HUES48 (cell line): ENCODE results near the gene RGPD3.

Source experiments
- H3K27ac ChIP-seq: one replicate; pipeline ENCODE4 v1.7.0; 2013; ENCODE audit warnings: low read depth, low read length, inconsistent platforms
- H3K27me3 ChIP-seq: 2 replicates; pipeline ENCODE4 v1.6.1; 2013; ENCODE audit warnings: mild to moderate bottlenecking, low read length; ENCODE audit not compliant: control insufficient read depth, insufficient read depth
- H3K36me3 ChIP-seq: 2 replicates; pipeline ENCODE4 v1.6.1; 2013; ENCODE audit warnings: low read length; ENCODE audit not compliant: control insufficient read depth, insufficient read depth
- H3K4me1 ChIP-seq: 2 replicates; pipeline ENCODE4 v1.6.1; 2013; ENCODE audit warnings: mild to moderate bottlenecking, low read length; ENCODE audit not compliant: control insufficient read depth, insufficient read depth
- H3K4me3 ChIP-seq: 2 replicates; pipeline ENCODE4 v1.5.1; 2013; ENCODE audit warnings: mild to moderate bottlenecking, low read depth, low read length
- H3K9ac ChIP-seq: 2 replicates; pipeline ENCODE4 v1.6.1; 2013; ENCODE audit warnings: mild to moderate bottlenecking, low read depth, low read length, moderate library complexity
- H3K9me3 ChIP-seq: 2 replicates; pipeline ENCODE4 v1.6.1; 2013; ENCODE audit warnings: low read length; ENCODE audit not compliant: control insufficient read depth, insufficient read depth

Gene RGPD3

GRCh38 chr2:106363791-106364190 lies 104.4 kb downstream of the RGPD3 start:
- no peaks in the 10 kb centered on the region for H3K27me3 ChIP-seq
- no peaks in the 10 kb centered on the region for H3K4me1 ChIP-seq
- H3K4me3 ChIP-seq = no peak overlapping the region
- no peaks in the 10 kb centered on the region; the same call in 1 of the 2 replicates for H3K9me3 ChIP-seq
- no peak overlapping the region for H3K9ac ChIP-seq
- H3K27ac ChIP-seq = no peak overlapping the region
- no peaks in the 10 kb centered on the region for H3K36me3 ChIP-seq

- no peaks in the 10 kb centered on the region for H3K4me1 ChIP-seq
- H3K9me3 ChIP-seq = no peaks in the 10 kb centered on the region; the same call in 1 of the 2 replicates
- H3K4me3 ChIP-seq = no peak overlapping the region
- no peaks in the 10 kb centered on the region for H3K27me3 ChIP-seq
- no peak overlapping the region for H3K9ac ChIP-seq
- no peaks in the 10 kb centered on the region for H3K36me3 ChIP-seq
- H3K27ac ChIP-seq = no peak overlapping the region
Measured at GRCh38 chr2:106362789-106363188, 105.4 kb downstream of the RGPD3 start.

GRCh38 chr2:106359512-106359911 lies 108.7 kb downstream of the RGPD3 start:
- Histone ChIP-seq H3K4me1 (peaks cover 3% of the 10 kb centered on the region; the same call in 1 of the 2 replicates), H3K9ac (no peak overlapping the region), H3K4me3 (no peak overlapping the region), H3K27me3 (no peaks in the 10 kb centered on the region), H3K36me3 (no peaks in the 10 kb centered on the region), H3K27ac (no peak overlapping the region), H3K9me3 (no peaks in the 10 kb centered on the region)

- no peaks in the 10 kb centered on the region for H3K36me3 ChIP-seq
- peaks cover 3% of the 10 kb centered on the region; the same call in 1 of the 2 replicates for H3K4me1 ChIP-seq
- no peak overlapping the region for H3K9ac ChIP-seq
- no peak overlapping the region for H3K4me3 ChIP-seq
- H3K27ac ChIP-seq = no peak overlapping the region
- no peaks in the 10 kb centered on the region for H3K9me3 ChIP-seq
- no peaks in the 10 kb centered on the region for H3K27me3 ChIP-seq
Measured at GRCh38 chr2:106358521-106358920, 109.7 kb downstream of the RGPD3 start.

- no peaks in the 10 kb centered on the region for H3K36me3 ChIP-seq
- H3K4me3 ChIP-seq = no peak overlapping the region
- no peaks in the 10 kb centered on the region for H3K27me3 ChIP-seq
- H3K27ac ChIP-seq = no peak overlapping the region
- H3K4me1 ChIP-seq = peaks cover 3% of the 10 kb centered on the region; the same call in 1 of the 2 replicates
- no peaks in the 10 kb centered on the region for H3K9me3 ChIP-seq
- no peak overlapping the region for H3K9ac ChIP-seq
Measured at GRCh38 chr2:106358081-106358480, 110.1 kb downstream of the RGPD3 start.

- no peaks in the 10 kb centered on the region for H3K9me3 ChIP-seq
- no peak overlapping the region for H3K27ac ChIP-seq
- no peak overlapping the region for H3K9ac ChIP-seq
- no peaks in the 10 kb centered on the region for H3K27me3 ChIP-seq
- H3K4me1 ChIP-seq = peaks cover 3% of the 10 kb centered on the region; the same call in 1 of the 2 replicates
- H3K4me3 ChIP-seq = no peak overlapping the region
- H3K36me3 ChIP-seq = no peaks in the 10 kb centered on the region
Measured at GRCh38 chr2:106356291-106356690, 111.9 kb downstream of the RGPD3 start.

GRCh38 chr2:106353676-106354075 lies 114.5 kb downstream of the RGPD3 start:
- no peak overlapping the region for H3K27ac ChIP-seq
- H3K9ac ChIP-seq = no peak overlapping the region
- no peaks in the 10 kb centered on the region for H3K27me3 ChIP-seq
- no peaks in the 10 kb centered on the region for H3K36me3 ChIP-seq
- H3K4me1 ChIP-seq = peaks cover 3% of the 10 kb centered on the region; the same call in 1 of the 2 replicates
- H3K4me3 ChIP-seq = no peak overlapping the region
- no peaks in the 10 kb centered on the region for H3K9me3 ChIP-seq

GRCh38 chr2:106350980-106351379 lies 117.2 kb downstream of the RGPD3 start:
- no peaks in the 10 kb centered on the region for H3K36me3 ChIP-seq
- no peak overlapping the region for H3K4me3 ChIP-seq

GRCh38 chr2:106344302-106344701 lies 123.9 kb downstream of the RGPD3 start:
- Histone ChIP-seq H3K27me3 (no peaks in the 10 kb centered on the region), H3K36me3 (no peaks in the 10 kb centered on the region), H3K9me3 (no peaks in the 10 kb centered on the region), H3K27ac (no peak overlapping the region), H3K9ac (no peak overlapping the region), H3K4me3 (no peak overlapping the region), H3K4me1 (no peaks in the 10 kb centered on the region)

More at GRCh38 chr2:106350980-106351379, 117.2 kb downstream of the RGPD3 start:
- Histone ChIP-seq H3K4me1 (no peaks in the 10 kb centered on the region), H3K9me3 (no peaks in the 10 kb centered on the region), H3K27ac (no peak overlapping the region), H3K27me3 (no peaks in the 10 kb centered on the region), H3K9ac (no peak overlapping the region)

GRCh38 chr2:106343274-106343673 lies 124.9 kb downstream of the RGPD3 start:
- Histone ChIP-seq H3K36me3 (no peaks in the 10 kb centered on the region), H3K9ac (no peak overlapping the region), H3K27ac (no peak overlapping the region), H3K27me3 (no peaks in the 10 kb centered on the region), H3K4me1 (no peaks in the 10 kb centered on the region), H3K4me3 (no peak overlapping the region), H3K9me3 (no peaks in the 10 kb centered on the region)

- Histone ChIP-seq H3K9ac (no peak overlapping the region), H3K27me3 (no peaks in the 10 kb centered on the region), H3K27ac (no peak overlapping the region), H3K9me3 (no peaks in the 10 kb centered on the region), H3K36me3 (no peaks in the 10 kb centered on the region), H3K4me3 (no peak overlapping the region), H3K4me1 (no peaks in the 10 kb centered on the region)
Measured at GRCh38 chr2:106342831-106343251, 125.4 kb downstream of the RGPD3 start.

GRCh38 chr2:106341666-106342065 lies 126.5 kb downstream of the RGPD3 start:
- Histone ChIP-seq H3K9me3 (no peaks in the 10 kb centered on the region), H3K27ac (no peak overlapping the region), H3K27me3 (no peaks in the 10 kb centered on the region), H3K36me3 (no peaks in the 10 kb centered on the region), H3K4me1 (no peaks in the 10 kb centered on the region), H3K9ac (no peak overlapping the region), H3K4me3 (no peak overlapping the region)
